ENCODE data around the gene DNM3.

DNM3 gene

GRCh38 chr1:172117800-172118199, 276.5 kb downstream of the DNM3 start:
- no peak overlapping the region for H3K9ac ChIP-seq (ENCODE audit: low read length)
- H3K36me3 ChIP-seq (ENCODE audit: insufficient read depth, low read length): no peaks in the 10 kb centered on the region
- H3K27ac ChIP-seq (ENCODE audit: low read depth, low read length): no peak overlapping the region
- H3K27me3 ChIP-seq (ENCODE audit: control insufficient read depth in 1 of 2, insufficient read depth in 2 of 2, low read length in 2 of 2): no peaks in the 10 kb centered on the region
- H3K4me1 ChIP-seq (ENCODE audit: insufficient read depth, low read length): peaks cover 9% of the 10 kb centered on the region
- H3K9me3 ChIP-seq (ENCODE audit: low read length): no peaks in the 10 kb centered on the region
- no peak overlapping the region for H3K4me3 ChIP-seq (ENCODE audit: low read depth in 1 of 2, low read length in 2 of 2)

GRCh38 chr1:172118618-172119017, 277.3 kb downstream of the DNM3 start:
- Histone ChIP-seq H3K9me3 (ENCODE audit: low read length) (no peaks in the 10 kb centered on the region), H3K9ac (ENCODE audit: low read length) (no peak overlapping the region), H3K27ac (ENCODE audit: low read depth, low read length) (no peak overlapping the region), H3K27me3 (ENCODE audit: control insufficient read depth in 1 of 2, insufficient read depth in 2 of 2, low read length in 2 of 2) (no peaks in the 10 kb centered on the region), H3K36me3 (ENCODE audit: insufficient read depth, low read length) (no peaks in the 10 kb centered on the region), H3K4me1 (ENCODE audit: insufficient read depth, low read length) (peaks cover 9% of the 10 kb centered on the region), H3K4me3 (ENCODE audit: low read depth in 1 of 2, low read length in 2 of 2) (no peak overlapping the region)

- Histone ChIP-seq H3K4me1 (ENCODE audit: insufficient read depth, low read length) (peaks cover 9% of the 10 kb centered on the region), H3K27me3 (ENCODE audit: control insufficient read depth in 1 of 2, insufficient read depth in 2 of 2, low read length in 2 of 2) (no peaks in the 10 kb centered on the region), H3K9me3 (ENCODE audit: low read length) (no peaks in the 10 kb centered on the region), H3K36me3 (ENCODE audit: insufficient read depth, low read length) (no peaks in the 10 kb centered on the region), H3K9ac (ENCODE audit: low read length) (no peak overlapping the region), H3K4me3 (ENCODE audit: low read depth in 1 of 2, low read length in 2 of 2) (no peak overlapping the region), H3K27ac (ENCODE audit: low read depth, low read length) (no peak overlapping the region)
Measured at GRCh38 chr1:172119184-172119583, 277.9 kb downstream of the DNM3 start.

GRCh38 chr1:172120381-172120780, 279.1 kb downstream of the DNM3 start:
- Histone ChIP-seq H3K27ac (ENCODE audit: low read depth, low read length) (no peak overlapping the region), H3K4me1 (ENCODE audit: insufficient read depth, low read length) (peaks cover 9% of the 10 kb centered on the region), H3K9ac (ENCODE audit: low read length) (no peak overlapping the region), H3K27me3 (ENCODE audit: control insufficient read depth in 1 of 2, insufficient read depth in 2 of 2, low read length in 2 of 2) (no peaks in the 10 kb centered on the region), H3K4me3 (ENCODE audit: low read depth in 1 of 2, low read length in 2 of 2) (no peak overlapping the region), H3K36me3 (ENCODE audit: insufficient read depth, low read length) (no peaks in the 10 kb centered on the region), H3K9me3 (ENCODE audit: low read length) (no peaks in the 10 kb centered on the region)

- no peaks in the 10 kb centered on the region for H3K9me3 ChIP-seq (ENCODE audit: low read length)
- no peaks in the 10 kb centered on the region for H3K27me3 ChIP-seq (ENCODE audit: control insufficient read depth in 1 of 2, insufficient read depth in 2 of 2, low read length in 2 of 2)
- H3K4me3 ChIP-seq (ENCODE audit: low read depth in 1 of 2, low read length in 2 of 2): no peak overlapping the region
- no peak overlapping the region for H3K9ac ChIP-seq (ENCODE audit: low read length)
- no peaks in the 10 kb centered on the region for H3K36me3 ChIP-seq (ENCODE audit: insufficient read depth, low read length)
- H3K27ac ChIP-seq (ENCODE audit: low read depth, low read length): no peak overlapping the region
- H3K4me1 ChIP-seq (ENCODE audit: insufficient read depth, low read length): peaks cover 9% of the 10 kb centered on the region
Measured at GRCh38 chr1:172121081-172121717, 279.9 kb downstream of the DNM3 start.

GRCh38 chr1:172122381-172122780, 281.1 kb downstream of the DNM3 start:
- no peak overlapping the region for H3K9ac ChIP-seq (ENCODE audit: low read length)
- H3K4me1 ChIP-seq (ENCODE audit: insufficient read depth, low read length): peaks cover 9% of the 10 kb centered on the region
- H3K36me3 ChIP-seq (ENCODE audit: insufficient read depth, low read length): no peaks in the 10 kb centered on the region
- no peaks in the 10 kb centered on the region for H3K9me3 ChIP-seq (ENCODE audit: low read length)
- H3K27me3 ChIP-seq (ENCODE audit: control insufficient read depth in 1 of 2, insufficient read depth in 2 of 2, low read length in 2 of 2): no peaks in the 10 kb centered on the region
- H3K27ac ChIP-seq (ENCODE audit: low read depth, low read length): no peak overlapping the region
- H3K4me3 ChIP-seq (ENCODE audit: low read depth in 1 of 2, low read length in 2 of 2): no peak overlapping the region

- no peaks in the 10 kb centered on the region for H3K36me3 ChIP-seq (ENCODE audit: insufficient read depth, low read length)
- no peak overlapping the region for H3K9ac ChIP-seq (ENCODE audit: low read length)
- peaks cover 9% of the 10 kb centered on the region for H3K4me1 ChIP-seq (ENCODE audit: insufficient read depth, low read length)
- H3K9me3 ChIP-seq (ENCODE audit: low read length): no peaks in the 10 kb centered on the region
- H3K27ac ChIP-seq (ENCODE audit: low read depth, low read length): no peak overlapping the region
- H3K4me3 ChIP-seq (ENCODE audit: low read depth in 1 of 2, low read length in 2 of 2): no peak overlapping the region
- no peaks in the 10 kb centered on the region for H3K27me3 ChIP-seq (ENCODE audit: control insufficient read depth in 1 of 2, insufficient read depth in 2 of 2, low read length in 2 of 2)
Measured at GRCh38 chr1:172125250-172125649, 284.0 kb downstream of the DNM3 start.

GRCh38 chr1:172125812-172126430, 284.6 kb downstream of the DNM3 start:
- no peak overlapping the region for H3K9ac ChIP-seq (ENCODE audit: low read length)
- H3K4me3 ChIP-seq (ENCODE audit: low read depth in 1 of 2, low read length in 2 of 2): no peak overlapping the region
- no peak overlapping the region for H3K27ac ChIP-seq (ENCODE audit: low read depth, low read length)
- H3K4me1 ChIP-seq (ENCODE audit: insufficient read depth, low read length): peaks cover 7% of the 10 kb centered on the region
- H3K27me3 ChIP-seq (ENCODE audit: control insufficient read depth in 1 of 2, insufficient read depth in 2 of 2, low read length in 2 of 2): no peaks in the 10 kb centered on the region
- H3K36me3 ChIP-seq (ENCODE audit: insufficient read depth, low read length): no peaks in the 10 kb centered on the region
- no peaks in the 10 kb centered on the region for H3K9me3 ChIP-seq (ENCODE audit: low read length)

- no peaks in the 10 kb centered on the region for H3K36me3 ChIP-seq (ENCODE audit: insufficient read depth, low read length)
- H3K4me1 ChIP-seq (ENCODE audit: insufficient read depth, low read length): no peaks in the 10 kb centered on the region
- H3K4me3 ChIP-seq (ENCODE audit: low read depth in 1 of 2, low read length in 2 of 2): no peak overlapping the region
- H3K27me3 ChIP-seq (ENCODE audit: control insufficient read depth in 1 of 2, insufficient read depth in 2 of 2, low read length in 2 of 2): no peaks in the 10 kb centered on the region
- H3K9ac ChIP-seq (ENCODE audit: low read length): no peak overlapping the region
- no peaks in the 10 kb centered on the region for H3K9me3 ChIP-seq (ENCODE audit: low read length)
- H3K27ac ChIP-seq (ENCODE audit: low read depth, low read length): no peak overlapping the region
Measured at GRCh38 chr1:172132836-172133235, 291.5 kb downstream of the DNM3 start.

- Histone ChIP-seq H3K27ac (ENCODE audit: low read depth, low read length) (no peak overlapping the region), H3K36me3 (ENCODE audit: insufficient read depth, low read length) (no peaks in the 10 kb centered on the region), H3K27me3 (ENCODE audit: control insufficient read depth in 1 of 2, insufficient read depth in 2 of 2, low read length in 2 of 2) (no peaks in the 10 kb centered on the region)
Measured at GRCh38 chr1:172134087-172134731, 292.9 kb downstream of the DNM3 start.

GRCh38 chr1:172135076-172135672, 293.9 kb downstream of the DNM3 start:
- peaks cover 7% of the 10 kb centered on the region for H3K4me1 ChIP-seq (ENCODE audit: insufficient read depth, low read length)
- no peak overlapping the region for H3K9ac ChIP-seq (ENCODE audit: low read length)
- no peaks in the 10 kb centered on the region for H3K36me3 ChIP-seq (ENCODE audit: insufficient read depth, low read length)
- no peaks in the 10 kb centered on the region for H3K9me3 ChIP-seq (ENCODE audit: low read length)
- no peak overlapping the region for H3K4me3 ChIP-seq (ENCODE audit: low read depth in 1 of 2, low read length in 2 of 2)
- no peaks in the 10 kb centered on the region for H3K27me3 ChIP-seq (ENCODE audit: control insufficient read depth in 1 of 2, insufficient read depth in 2 of 2, low read length in 2 of 2)
- H3K27ac ChIP-seq (ENCODE audit: low read depth, low read length): no peak overlapping the region

More at GRCh38 chr1:172134087-172134731, 292.9 kb downstream of the DNM3 start:
- no peaks in the 10 kb centered on the region for H3K9me3 ChIP-seq (ENCODE audit: low read length)
- H3K4me3 ChIP-seq (ENCODE audit: low read depth in 1 of 2, low read length in 2 of 2): no peak overlapping the region
- H3K9ac ChIP-seq (ENCODE audit: low read length): no peak overlapping the region
- no peaks in the 10 kb centered on the region for H3K4me1 ChIP-seq (ENCODE audit: insufficient read depth, low read length)

All from muscle layer of colon (tissue), 2 donors.